GM19240 (cell line): ENCODE measurements around the gene UBR2.
"Not testable (repeated sequence)": the region's sequence is repeated elsewhere in the genome, so short reads cannot be mapped to it uniquely, and the experiment has no call there.

Experiments
- DNase-seq: peaks from one replicate; pipeline ENCODE4 v3.0.0; 2011; ENCODE audit warnings: low spot score; ENCODE audit not compliant: insufficient read length

The UBR2 gene

DNA sequence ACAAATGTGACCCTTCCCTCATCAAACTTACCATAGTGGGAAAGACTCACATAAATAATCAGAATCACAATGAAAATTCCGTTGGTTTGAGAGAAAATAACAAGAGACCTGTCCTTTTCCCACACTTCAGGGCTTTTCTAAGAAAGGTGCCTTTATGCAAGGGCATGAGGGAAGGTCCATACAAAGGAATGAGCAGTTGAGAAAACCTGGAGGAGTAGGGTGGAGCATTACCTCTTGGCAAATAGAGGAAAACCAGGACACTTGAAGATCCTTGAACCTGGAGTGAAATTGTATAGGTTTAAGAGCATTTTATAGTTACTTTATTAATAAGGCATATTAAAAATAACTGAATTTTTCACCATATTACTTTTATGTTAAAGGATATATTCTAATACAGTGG lies 54.3 kb downstream of the UBR2 start:
- DNase-seq, result no peak

DNA sequence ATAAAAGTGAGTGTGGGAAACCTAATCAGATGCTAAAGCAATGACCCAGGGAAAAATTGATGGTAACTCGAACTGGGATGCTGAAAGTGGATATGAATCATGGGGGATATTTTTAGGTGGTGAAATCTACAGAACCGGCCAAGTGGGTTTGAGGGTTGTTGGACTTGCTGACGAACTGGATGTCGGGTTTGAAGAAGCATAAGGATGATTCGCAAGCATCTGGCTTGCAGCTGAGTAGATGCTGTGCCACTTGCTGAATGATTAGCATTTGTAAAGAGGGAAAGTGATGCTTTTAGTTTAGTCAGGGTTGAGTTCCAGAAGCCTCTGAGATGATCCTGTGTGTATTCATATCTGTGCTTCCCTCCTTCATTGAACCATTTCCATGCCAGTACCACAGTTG lies 54.9 kb downstream of the UBR2 start:
- no peak for DNase-seq

DNA sequence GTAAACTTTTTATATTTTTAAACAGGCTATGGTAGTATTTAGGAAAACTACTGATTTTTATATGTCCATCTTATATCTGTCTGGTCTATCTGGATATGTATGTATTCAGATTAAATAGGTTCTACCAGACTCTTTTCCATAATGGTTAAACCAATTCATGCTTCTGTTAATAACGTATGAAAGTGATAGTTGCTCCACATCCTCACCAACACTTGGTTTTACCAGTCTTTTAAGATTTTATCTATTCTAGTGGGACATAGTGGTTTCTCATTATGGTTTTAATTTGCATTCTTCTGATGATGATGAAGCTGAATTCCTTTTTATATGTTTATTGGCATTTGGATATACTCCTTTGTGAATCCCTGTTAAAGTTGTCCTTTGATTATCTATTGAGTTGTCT lies 56.1 kb downstream of the UBR2 start:
- no peak for DNase-seq

DNA sequence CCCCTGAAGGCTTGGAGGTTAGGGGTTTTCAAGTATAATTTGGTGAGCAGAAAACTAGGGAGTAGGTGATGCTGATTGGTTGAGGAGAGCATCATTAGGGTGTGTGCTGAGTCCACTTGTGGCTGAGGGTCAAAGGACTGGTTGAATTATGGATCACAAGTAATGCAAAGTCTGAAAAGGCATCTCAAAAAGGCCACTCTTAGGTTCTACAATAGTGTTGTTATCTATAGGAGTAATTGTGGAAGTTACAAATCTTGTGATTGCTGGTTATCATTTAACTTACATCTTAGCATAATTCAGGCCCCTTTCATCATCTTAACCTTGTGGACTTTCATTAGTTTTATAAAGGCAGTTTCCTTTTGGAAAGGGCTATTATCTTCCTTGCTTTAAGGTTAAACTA lies 60.8 kb downstream of the UBR2 start:
- DNase-seq, result no peak

DNA sequence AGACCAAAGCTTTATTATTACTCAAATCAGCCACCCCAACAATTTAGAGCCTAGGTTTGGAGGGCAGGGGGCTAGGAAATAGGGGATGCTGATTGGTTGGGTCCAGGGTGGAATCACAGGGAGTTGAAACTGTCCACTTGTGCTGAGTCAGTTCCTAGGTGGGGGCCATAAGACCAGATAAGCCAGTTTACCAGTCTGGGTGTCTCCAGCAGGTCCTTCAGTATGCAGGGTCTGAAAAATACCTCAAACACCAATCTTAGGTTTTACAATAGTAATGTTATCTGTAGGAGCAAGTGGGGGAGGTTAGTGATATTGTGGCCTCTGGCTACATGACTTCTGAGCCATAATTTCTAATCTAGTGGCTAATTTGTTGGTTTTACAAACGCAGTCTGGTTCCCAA lies 63.2 kb downstream of the UBR2 start:
- no peak for DNase-seq

DNA sequence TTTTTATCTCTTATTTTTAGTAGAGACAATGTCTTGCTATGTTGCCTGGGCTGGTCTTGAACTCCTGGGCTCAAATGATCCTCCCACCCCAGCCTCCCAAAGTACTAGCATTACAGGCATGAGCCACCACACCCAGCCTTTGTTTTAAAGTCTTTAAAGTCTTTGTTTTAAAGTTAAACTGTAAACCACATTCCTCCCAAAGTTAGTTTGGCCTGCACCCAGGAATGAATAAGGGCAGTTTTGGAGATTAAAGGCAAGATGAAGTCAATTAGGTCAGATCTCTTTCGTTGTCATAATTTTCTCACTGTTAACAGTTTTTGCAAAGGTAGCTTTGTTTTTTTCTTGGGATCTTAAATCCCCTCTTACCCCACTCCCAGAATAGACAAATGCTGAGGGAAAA lies 63.8 kb downstream of the UBR2 start:
- DNase-seq, result no peak

DNA sequence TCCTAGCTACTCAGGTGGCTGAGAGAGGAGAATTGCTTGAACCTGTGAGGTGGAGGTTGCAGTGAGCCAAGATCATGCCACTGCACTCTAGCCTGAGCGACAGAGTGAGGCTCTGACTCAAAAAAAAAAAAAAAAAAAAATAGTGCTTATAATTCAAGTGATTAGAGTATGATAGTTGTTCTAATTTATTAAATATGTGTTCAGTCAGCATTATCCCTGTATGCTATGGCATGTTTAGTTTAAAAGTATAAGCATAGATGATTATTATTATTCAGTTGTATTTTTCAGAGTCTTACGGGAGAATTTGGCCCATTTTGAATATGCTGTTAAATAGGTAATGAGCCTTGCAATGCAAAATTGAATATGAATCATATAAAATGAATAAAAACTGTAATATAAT lies 64.8 kb downstream of the UBR2 start:
- DNase-seq, result no peak

DNA sequence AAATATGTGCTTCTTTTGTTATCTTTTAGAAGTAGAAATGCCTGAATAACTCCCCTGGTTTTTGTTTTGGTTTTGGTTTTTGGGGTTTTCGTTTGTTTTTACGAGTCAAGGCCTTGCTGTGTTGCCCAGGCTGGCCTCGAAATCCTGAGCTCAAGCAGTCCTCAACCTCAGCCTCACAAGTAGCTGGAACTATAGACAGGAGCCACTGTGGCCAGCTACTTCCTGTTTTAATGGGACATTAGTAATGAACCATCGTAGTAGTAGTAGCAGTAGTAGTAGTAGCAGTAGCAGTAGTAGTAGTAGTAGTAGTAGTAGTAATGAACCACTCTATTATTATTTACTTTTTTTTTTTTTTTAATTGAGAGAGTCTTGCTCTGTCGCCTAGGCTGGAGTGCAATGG lies 66.0 kb downstream of the UBR2 start:
- DNase-seq, result no peak

DNA sequence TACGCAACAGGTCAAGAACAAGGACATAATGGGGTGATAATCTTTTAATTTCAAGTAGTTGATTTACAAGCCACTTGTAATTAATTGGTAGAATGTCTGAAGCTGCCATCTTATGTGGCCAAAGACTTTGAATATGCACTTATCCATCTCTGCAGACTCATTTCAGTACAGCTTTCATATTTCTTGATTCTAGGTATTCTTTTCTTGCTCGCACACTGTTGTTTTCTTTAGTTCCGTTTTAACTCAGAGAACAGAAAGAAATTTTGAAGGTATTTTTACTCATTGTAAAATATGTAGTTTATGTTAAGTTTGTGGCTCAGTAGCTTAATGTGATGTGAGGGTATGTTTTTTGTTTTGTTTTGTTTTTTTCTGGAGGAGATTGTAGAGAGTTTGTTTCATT lies 73.9 kb downstream of the UBR2 start:
- DNase-seq, result no peak

DNA sequence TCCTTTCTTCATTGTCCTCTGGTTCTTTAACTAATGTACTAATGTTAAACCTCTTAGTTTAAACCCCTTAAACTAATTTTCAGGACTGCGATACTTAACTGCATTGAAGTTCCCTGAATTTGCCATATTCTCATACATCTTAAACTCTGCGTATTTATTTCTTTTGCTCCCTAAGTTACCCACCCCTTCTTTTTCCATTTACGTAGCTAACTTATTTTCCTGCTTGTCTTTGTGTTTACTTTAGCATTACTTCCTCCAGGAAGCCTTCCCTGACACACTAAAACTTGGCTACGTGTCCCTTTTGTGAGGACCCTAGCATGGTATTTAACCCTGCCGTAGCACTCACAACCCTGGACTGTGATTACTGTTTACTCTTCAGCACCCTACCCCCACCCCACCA lies 79.0 kb downstream of the UBR2 start:
- no peak for DNase-seq

DNA sequence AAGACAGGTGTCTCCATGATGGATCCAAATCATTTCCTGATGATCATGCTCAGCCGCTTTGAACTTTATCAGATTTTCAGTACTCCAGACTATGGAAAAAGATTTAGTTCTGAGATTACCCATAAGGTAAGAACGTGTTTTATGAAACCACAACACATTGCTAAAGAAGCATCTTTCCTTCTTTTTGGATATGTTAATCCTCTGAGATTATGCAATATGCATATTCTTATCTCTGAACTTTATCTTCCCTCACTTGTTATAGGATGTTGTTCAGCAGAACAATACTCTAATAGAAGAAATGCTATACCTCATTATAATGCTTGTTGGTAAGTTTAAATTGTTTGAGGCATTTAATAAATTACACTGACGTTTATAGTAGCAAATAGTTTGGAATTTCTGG lies 80.4 kb downstream of the UBR2 start:
- DNase-seq, result no peak

DNA sequence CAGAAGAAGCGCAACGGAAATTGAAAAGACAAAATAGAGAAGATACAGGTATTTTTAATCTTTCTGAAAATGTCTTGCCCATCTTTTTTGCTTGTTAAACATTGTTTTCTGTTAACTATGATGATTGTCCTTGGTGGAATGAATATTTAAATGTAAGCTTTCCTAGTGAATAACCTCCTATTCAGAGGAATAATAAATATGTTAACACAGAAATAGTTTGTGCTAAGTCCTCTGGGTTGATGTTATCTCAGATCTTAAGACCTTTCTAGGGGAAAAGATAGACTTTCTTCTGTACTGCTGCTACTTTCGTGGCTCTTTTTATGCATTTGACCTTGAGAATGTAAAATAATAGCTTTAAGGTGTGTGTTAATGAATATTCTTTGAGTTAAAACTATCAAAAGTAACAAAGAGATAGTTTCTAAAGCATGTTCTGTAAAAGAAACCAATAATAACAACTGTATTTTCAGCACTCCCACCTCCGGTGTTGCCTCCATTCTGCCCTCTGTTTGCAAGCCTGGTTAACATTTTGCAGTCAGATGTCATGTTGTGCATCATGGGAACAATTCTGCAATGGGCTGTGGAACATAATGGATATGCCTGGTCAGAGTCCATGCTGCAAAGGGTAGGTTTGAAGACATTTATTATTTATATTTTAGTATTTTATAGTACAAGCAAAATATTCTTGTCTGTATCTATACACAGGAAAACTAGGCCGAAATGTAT lies 88.4 kb downstream of the UBR2 start:
- DNase-seq, result no peak

DNA sequence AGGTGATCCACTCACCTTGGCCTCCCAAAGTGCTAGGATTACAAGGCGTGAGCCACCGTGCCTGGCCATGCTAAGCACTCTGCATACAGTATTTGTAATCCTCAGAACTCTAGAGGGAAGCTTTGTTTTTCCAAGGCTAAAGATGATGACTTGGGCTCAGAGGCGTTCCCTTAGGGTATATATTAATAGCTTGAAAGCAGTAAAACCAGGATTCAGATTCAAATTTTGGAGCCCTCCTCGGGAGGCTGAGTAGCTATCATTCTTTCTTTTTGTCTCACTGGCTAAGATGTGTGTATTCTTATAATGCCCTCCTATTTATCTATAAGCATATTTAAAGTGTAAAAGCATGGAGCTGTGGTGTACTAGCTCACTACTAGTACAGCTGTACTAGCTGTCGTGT lies 90.0 kb downstream of the UBR2 start:
- DNase-seq, result no peak

DNA sequence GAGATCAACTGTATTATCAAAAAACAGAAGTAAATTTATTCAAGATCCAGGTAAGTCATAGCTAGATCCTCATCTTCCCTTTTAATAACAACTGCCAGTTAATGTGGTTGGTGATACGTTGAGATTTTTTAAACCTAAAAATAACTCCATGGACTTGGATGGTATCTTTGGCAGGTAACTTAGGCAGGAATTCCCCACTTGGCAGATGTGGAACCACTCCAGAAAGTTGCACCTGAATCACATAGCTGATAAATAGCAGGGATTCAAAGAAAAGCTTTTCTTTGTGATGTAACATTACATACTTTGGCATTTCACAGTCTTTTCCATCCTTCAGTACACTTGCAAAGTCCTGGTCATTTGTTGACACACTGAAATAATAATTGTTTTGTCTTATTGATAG lies 96.0 kb downstream of the UBR2 start:
- DNase-seq, result no peak

DNA sequence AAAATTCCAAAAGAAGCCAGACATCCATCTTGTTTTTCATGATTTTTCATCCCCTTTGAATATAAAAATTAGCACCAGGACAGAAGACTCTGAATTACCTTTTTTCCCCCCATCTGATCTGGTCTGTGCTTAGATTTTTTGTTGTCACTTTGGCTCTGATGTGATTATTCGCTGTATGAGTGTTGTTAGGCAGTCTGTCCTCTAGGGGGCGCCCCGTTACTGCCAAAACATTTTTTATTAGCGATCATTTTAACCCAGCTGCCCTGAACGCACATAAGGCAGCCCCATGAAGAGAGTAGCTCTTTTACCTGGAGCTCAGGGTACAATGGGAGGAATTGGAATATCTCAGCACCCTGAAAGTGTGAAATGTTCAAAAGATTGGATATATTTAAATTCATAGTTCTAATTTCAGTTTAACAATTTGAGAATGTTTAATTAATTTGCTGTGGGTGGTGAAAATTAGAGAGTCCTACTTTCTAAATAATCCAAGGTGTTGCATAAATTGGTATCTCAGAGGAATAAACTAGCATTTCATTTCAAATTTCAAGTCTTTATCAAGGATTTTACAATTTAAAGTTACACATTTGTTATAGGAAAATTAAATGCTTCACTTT lies 97.8 kb downstream of the UBR2 start:
- DNase-seq, result peak; percentile 17

DNA sequence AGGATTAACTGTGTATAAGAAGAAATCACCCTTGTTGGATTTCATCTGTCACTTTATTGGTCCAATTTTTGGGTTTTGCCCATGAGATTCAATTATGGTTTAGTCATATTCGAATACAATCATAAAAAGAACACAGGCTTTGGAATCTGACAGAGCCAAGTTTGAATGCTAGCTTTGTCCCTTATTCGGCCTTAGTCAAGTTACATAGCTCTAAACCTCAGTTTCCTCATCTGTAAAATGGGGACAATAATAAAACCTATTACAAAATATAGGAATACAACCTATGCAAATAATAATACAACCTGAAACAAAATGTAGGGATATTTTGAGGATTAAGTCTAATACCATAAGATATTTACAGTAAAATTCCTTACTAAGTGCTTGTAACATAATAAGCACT lies 100.9 kb downstream of the UBR2 start:
- DNase-seq, result no peak

DNA sequence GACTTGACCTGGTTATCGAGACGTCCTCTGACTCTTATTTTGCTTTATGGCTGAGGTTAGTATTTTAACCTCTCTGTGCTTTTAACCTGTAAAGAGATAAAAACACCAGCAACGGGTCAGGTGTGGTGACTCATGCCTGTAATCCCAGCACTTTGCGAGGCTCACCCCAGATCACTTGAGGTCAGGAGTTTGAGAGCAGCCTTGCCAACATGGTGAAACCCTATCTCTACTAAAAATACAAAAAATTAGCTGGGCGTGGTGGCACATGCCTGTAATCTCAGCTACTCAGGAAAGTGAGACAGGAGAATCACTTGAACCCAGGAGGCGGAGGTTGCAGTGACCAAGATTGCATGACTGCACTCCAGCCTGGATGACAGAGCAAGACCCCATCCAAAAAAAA lies 110.5 kb downstream of the UBR2 start:
- DNase-seq, result not testable (repeated sequence)

DNA sequence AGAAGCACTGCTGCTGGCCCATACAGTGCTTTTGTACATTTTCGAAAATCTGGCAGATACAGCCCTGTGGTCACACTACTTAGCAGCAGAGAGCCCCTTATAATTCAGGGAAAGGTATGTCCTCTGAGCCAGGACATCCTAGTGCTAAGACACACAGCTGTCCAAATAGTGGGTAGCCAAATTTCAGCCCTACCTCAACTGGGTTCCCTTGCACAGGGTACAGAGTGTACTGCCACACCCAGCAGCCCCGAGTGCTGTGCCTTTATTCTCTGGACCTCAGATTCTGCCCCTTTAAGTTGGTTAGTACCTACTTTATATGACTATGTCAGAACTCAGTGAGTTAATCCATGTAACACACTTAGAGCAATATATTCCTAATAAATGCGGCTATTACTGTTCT lies 111.0 kb downstream of the UBR2 start:
- no peak for DNase-seq

DNA sequence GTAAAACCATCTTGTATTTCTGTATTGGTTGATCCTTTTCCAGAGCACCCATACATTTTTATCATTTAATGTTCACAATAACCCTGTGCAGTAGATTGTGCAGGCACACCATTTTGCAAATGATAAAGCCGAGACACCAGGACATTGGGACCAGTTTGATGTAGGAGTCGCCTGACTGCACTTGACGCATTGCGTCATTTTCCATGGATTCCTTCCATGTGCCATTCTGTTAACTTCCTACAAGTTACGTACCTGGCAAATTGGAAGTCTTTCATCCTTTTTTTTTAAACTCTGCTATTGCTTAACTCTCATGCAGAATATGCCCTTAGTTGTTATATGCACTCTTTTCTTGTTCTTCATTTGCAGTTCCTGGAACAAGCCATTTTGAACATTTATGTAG lies 115.5 kb downstream of the UBR2 start:
- DNase-seq, result no peak

DNA sequence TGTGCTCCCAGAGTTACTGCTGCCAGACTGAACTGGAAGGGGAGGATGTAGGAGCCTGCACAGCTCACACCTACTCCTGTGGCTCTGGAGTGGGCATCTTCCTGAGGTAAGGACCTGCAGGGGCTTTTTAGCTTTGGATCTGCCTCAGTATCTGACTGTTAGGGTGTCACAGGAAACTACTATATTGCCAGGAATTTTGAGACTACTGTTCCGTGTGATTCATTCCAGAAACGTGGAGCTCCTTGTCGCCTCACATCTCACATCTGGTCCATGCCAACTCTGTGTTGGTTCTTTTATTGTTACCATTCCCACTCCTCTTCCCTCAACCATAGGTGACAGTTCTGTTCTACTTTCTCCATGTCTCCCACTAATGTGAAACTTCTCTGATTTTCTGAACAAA lies 124.5 kb downstream of the UBR2 start:
- no peak for DNase-seq

DNA sequence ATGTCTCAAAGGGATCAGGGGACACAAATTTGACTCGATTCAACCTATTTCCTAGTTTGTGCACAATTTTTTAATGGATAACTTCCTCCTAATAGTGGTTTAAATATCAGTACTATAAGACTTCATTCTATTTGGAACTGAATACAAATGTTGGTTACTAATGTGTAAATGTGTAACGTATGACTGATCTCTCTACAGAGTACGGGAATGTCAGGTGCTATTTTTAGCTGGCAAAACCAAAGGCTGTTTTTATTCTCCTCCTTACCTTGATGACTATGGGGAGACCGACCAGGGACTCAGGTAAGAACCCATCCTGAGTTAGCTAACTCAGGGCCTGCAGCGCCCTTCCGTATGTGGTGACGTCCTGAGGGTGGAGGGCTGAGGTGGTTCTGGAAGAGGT lies 125.5 kb downstream of the UBR2 start:
- DNase-seq, result no peak

DNA sequence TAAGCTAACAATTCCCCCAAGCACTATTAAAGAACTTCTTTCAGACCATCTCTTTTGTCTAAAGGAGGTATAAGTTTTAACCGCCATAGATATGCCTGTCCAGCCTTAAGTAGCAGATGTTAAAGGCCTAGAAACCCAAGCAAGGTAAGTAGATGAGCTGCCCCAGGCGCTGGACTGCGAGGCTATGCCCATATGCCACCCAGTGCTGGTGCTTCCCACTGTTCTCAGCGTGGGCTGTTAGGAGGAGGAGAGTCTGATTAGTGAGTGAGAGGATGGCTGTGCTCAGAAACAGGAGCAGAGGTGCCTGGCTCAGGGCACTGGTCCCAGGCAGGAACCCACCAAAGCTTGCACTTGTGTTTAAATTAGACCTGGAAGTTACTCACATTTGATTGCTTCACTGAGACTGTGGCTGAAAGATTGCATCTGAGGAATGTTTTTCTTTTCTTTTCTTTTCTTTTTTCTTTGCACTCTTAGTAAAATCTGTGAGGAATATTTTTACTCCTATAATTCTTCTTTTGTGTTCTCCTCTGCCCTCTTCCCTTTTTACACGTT lies 126.4 kb downstream of the UBR2 start:
- no peak for DNase-seq

DNA sequence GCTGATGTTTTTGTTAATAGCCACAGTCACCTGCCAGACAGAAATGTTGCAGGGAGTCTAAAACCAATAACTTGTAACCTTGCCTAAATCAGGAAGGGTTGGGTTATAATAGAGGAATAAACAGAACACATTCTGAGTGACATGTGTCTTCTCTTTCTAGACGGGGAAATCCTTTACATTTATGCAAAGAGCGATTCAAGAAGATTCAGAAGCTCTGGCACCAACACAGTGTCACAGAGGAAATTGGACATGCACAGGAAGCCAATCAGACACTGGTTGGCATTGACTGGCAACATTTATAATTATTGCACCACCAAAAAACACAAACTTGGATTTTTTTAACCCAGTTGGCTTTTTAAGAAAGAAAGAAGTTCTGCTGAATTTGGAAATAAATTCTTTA lies 127.0 kb downstream of the UBR2 start:
- DNase-seq, result no peak
